LNCAP (cell line): ENCODE results near the gene HAGH.

Experiments used
- CTCF ChIP-seq: fragments of 450-650 bp; IDR thresholded peaks from 2 replicates; pipeline ENCODE4 v1.5.1; 2017; ENCODE audit warnings: mild to moderate bottlenecking

HAGH gene

GRCh38 chr16:1846416-1846815 is 19.8 kb upstream of the HAGH start:
- no peak for TF ChIP-seq CTCF

- TF ChIP-seq CTCF, result no peak
These were observed 19.4 kb upstream of the HAGH start for GRCh38 chr16:1845985-1846384.

GRCh38 chr16:1839554-1839953 is 12.9 kb upstream of the HAGH start:
- no peak for TF ChIP-seq CTCF

- no peak for TF ChIP-seq CTCF
These were observed 7.5 kb upstream of the HAGH start for GRCh38 chr16:1834096-1834495.

GRCh38 chr16:1832838-1833454 is 6.3 kb upstream of the HAGH start:
- TF ChIP-seq CTCF, result no peak

- no peak for TF ChIP-seq CTCF
These were observed 4.8 kb upstream of the HAGH start for GRCh38 chr16:1831186-1832075.

- TF ChIP-seq CTCF, result no peak
These were observed 3.6 kb upstream of the HAGH start for GRCh38 chr16:1830213-1830612.
